Astrocyte of the spinal cord (primary cell): ENCODE measurements around the gene CXCL12.

Experiments used
- DNase-seq: peaks from one replicate; pipeline ENCODE4 v3.0.0; 2011; ENCODE audit warnings: low read depth, low spot score
- H3K4me3 ChIP-seq: 2 replicates; pipeline ENCODE4 v1.5.1; 2011; ENCODE audit warnings: low read depth, mild to moderate bottlenecking, low read length, moderate library complexity
- in situ Hi-C: cut with HindIII; loops from 2 replicates; pipeline ENCODE4 v1.10.0; 2017; ENCODE audit warnings: low sequenced_read_pairs
- TF ChIP-seq, protein P1 (sequence below): IDR thresholded peaks from 2 replicates; pipeline ENCODE4 v1.5.1; 2012; ENCODE audit warnings: low read depth, mild to moderate bottlenecking, low read length, inconsistent platforms

CXCL12 gene

DNA sequence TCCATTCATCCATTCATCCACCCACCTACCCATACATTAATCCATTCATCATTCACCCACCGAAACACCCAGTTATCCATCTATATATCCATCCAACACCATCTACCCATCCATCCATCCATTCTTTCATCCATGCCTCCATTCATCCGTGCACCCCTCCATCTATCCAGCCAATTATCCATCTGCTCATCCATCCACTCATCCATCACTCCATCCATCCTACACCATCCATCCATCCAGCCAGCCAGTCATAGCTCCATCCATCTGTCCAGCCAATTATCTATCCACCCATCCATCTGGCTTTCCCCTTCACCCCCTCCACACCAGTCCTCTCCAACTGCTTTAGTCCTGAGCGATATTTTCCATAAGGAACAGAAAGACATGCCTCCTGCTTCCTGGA, 7.5 kb upstream of the CXCL12 start:
- no peak for DNase-seq
- TF ChIP-seq, protein P1, sequence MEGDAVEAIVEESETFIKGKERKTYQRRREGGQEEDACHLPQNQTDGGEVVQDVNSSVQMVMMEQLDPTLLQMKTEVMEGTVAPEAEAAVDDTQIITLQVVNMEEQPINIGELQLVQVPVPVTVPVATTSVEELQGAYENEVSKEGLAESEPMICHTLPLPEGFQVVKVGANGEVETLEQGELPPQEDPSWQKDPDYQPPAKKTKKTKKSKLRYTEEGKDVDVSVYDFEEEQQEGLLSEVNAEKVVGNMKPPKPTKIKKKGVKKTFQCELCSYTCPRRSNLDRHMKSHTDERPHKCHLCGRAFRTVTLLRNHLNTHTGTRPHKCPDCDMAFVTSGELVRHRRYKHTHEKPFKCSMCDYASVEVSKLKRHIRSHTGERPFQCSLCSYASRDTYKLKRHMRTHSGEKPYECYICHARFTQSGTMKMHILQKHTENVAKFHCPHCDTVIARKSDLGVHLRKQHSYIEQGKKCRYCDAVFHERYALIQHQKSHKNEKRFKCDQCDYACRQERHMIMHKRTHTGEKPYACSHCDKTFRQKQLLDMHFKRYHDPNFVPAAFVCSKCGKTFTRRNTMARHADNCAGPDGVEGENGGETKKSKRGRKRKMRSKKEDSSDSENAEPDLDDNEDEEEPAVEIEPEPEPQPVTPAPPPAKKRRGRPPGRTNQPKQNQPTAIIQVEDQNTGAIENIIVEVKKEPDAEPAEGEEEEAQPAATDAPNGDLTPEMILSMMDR: no peak
- in situ Hi-C loops: no loop called here

DNA sequence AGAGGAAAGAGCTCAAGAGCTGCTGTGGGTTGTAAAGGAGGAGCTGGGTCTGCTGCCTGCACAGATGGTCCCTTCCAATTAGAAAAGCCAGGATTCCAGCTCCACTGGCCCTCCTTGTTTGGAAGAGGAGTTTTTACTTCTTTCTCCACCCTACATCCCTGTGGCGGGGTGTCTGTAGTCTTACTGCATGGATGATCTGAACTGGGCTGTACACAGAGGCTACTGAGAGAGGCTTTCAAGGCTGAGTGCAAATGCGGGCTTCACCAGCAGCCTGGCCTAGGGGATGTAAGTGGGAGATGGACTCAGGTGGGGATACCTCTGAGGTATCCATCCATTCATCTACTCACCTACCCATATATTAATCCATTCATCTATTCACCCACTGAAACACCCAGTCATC, 7.1 kb upstream of the CXCL12 start:
- no peak for DNase-seq
- H3K4me3 ChIP-seq: no peak overlapping the region
- in situ Hi-C loops: no loop called here
- TF ChIP-seq, protein P1: no peak

More for the DNA sequence above, 7.5 kb upstream of the CXCL12 start:
- no peak overlapping the region for H3K4me3 ChIP-seq

DNA sequence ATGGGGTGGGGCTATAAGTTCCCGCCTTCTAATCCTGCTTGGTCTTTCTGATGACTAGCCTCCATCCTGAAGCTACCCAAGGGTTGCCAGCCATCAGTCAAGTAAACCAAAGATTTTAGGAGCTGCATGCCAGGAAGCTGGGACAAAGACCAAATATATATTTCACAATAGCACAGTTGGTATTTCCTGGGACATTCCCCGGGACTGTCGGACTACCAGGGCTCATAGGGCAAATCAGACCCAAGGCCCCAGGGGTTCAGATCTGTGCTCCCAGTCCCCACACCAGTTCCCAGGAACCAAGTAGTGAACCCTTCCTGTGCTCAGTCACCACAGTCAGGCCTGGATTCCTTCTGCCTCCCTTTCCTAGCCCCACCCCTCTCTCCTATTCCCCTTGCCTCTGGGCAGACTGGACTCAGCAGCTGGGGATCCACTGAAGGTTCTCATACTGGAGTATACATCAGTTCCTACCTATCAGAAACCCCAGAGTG, 5.7 kb upstream of the CXCL12 start:
- in situ Hi-C loops: no loop called here
- DNase-seq: no peak
- no peak overlapping the region for H3K4me3 ChIP-seq
- TF ChIP-seq, protein P1: no peak

DNA sequence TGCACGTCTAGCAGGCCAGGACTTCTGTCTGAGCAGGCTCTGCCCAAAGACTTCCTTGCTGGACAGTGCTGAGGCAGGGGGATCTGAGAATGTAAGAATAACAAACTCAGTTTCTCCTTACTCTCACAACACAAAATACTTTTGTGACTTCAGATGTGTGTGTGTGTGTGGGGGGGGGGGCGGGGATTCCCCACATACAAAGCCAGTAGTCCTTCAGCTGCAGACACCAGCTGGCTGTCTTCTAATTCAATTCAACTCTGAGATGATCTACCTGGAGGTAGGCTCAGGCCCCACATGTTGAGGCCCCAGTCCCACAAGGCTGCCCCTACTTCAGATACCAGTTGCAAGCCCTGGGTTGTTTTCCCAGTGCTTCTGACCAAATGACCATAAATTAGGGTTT, 4.7 kb upstream of the CXCL12 start:
- in situ Hi-C loops: no loop called here
- no peak overlapping the region for H3K4me3 ChIP-seq
- TF ChIP-seq, protein P1: no peak
- no peak for DNase-seq

DNA sequence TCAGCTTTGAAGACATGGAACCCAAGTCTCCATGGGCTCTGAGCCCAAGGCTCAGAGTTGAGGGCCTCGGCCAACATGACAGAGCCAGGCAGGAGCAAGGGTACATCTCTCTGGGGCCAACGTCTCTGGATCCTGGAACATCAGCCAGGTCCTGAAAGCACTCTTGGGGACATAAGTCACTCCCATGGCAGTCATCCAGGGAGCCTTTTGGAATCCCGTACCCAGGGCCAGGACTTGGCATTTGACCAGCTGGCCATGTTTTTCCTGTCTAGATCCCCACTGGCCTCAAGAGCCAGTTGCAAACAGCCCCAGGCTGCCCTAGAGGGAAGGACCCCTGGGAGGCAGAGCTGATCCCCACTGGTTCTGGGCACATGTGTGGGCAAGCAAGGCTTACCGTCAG, 4.3 kb upstream of the CXCL12 start:
- no peak for DNase-seq
- in situ Hi-C loops: no loop called here
- H3K4me3 ChIP-seq: no peak overlapping the region
- TF ChIP-seq, protein P1: no peak

DNA sequence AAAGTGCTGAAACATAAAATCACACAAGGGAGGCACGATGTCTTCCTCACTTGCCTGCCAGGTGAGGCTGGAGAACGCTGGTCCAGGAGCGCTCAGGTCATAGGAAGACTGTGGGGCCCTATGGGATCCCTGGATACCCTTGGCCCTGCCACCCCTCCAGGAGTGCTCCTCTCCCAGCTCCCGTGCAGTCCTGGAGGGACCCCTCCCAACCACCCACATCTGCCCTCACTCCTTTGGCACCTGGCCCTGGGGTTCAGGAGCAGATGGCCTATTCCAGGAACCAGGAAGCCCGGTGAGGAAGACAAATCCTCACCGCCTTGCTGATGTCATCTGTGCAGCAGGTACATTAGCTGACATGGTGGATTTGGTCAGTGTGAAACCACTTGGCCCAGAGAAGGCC, 3.7 kb upstream of the CXCL12 start:
- no peak for DNase-seq
- H3K4me3 ChIP-seq: no peak overlapping the region
- in situ Hi-C loops: no loop called here
- TF ChIP-seq, protein P1: no peak

DNA sequence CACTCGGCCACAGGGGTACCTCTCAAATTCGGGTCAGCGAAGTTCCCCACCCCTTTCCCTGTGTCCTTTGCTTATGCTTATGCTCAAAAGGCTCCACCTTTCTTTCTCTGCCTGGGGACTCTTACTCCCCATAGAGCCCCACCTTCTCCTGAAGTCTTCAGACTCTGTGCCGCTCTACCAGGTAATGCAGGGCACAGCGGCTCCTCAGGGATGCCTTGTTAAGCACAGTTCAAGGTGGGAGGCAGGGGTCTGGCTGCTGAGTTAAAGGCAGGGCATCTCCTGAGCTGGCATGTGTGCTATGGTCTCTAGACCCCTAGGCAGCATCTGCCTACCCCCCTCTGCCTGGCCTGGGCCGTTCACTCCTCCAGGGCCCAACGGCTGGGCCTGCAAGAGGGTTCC, 3.0 kb upstream of the CXCL12 start:
- in situ Hi-C loops: no loop called here
- DNase-seq: no peak
- TF ChIP-seq, protein P1: no peak
- no peak overlapping the region for H3K4me3 ChIP-seq
